SU-DHL-6 (cell line): ENCODE measurements around the gene LCOR.

Experiments used
- H2AFZ ChIP-seq: fragments of 200-600 bp; sonication (generic); 2 replicates; pipeline ENCODE4 v1.6.1; 2014; ENCODE audit warnings: low read depth, mild to moderate bottlenecking, moderate library complexity, mixed read lengths, antibody characterized with exemption, low read length; ENCODE audit not compliant: severe bottlenecking
- H3F3A ChIP-seq: fragments of 200-600 bp; shearing (Covaris generic); 2 replicates; pipeline ENCODE4 v1.6.0; 2016; ENCODE audit warnings: antibody characterized with exemption, mild to moderate bottlenecking; ENCODE audit not compliant: insufficient read depth
- H3K27ac ChIP-seq: fragments of 200-600 bp; sonication (generic); 2 replicates; pipeline ENCODE4 v1.5.1; 2016; ENCODE audit warnings: low read depth, mild to moderate bottlenecking, low read length, moderate library complexity, mixed read lengths
- H3K27me3 ChIP-seq: fragments of 200-600 bp; sonication (generic), shearing (Covaris generic); 2 replicates; pipeline ENCODE4 v1.6.0; 2014; ENCODE audit warnings: mild to moderate bottlenecking, low read length
- H3K36me3 ChIP-seq: fragments of 200-600 bp; sonication (generic); 2 replicates; pipeline ENCODE4 v1.6.1; 2014; ENCODE audit warnings: mild to moderate bottlenecking, low read length, mixed read lengths
- H3K4me2 ChIP-seq: fragments of 300-600, 200-600 bp; shearing (Covaris generic), sonication (generic); 2 replicates; pipeline ENCODE4 v1.6.0; 2014; ENCODE audit warnings: low read length, low read depth, mild to moderate bottlenecking; ENCODE audit not compliant: poor library complexity, severe bottlenecking
- H3K4me3 ChIP-seq: fragments of 200-600 bp; sonication (generic); 2 replicates; pipeline ENCODE4 v1.5.1; 2014; ENCODE audit warnings: antibody characterized with exemption, low read length, mild to moderate bottlenecking, mixed read lengths; ENCODE audit not compliant: insufficient read depth, poor library complexity, severe bottlenecking
- H3K79me2 ChIP-seq: fragments of 200-600 bp; sonication (generic); 2 replicates; pipeline ENCODE4 v1.6.1; 2014; ENCODE audit warnings: mild to moderate bottlenecking, low read length, moderate library complexity; ENCODE audit not compliant: insufficient read depth
- H3K9ac ChIP-seq: fragments of 200-600 bp; sonication (generic); 2 replicates; pipeline ENCODE4 v1.7.0; 2014; ENCODE audit warnings: mild to moderate bottlenecking, low read length
- H3K9me2 ChIP-seq: fragments of 200-600 bp; sonication (generic); replicated peaks from 2 replicates; pipeline ENCODE4 v1.6.1; 2014; ENCODE audit warnings: low read length; ENCODE audit not compliant: insufficient read depth
- H3K9me3 ChIP-seq: fragments of 200-600 bp; sonication (generic); 2 replicates; pipeline ENCODE4 v1.6.1; 2014; ENCODE audit warnings: low read length, mixed read lengths; ENCODE audit not compliant: insufficient read depth
- H4K20me1 ChIP-seq: fragments of 200-600 bp; sonication (generic); 2 replicates; pipeline ENCODE4 v1.6.1; 2014; ENCODE audit warnings: low read depth, mild to moderate bottlenecking, antibody characterized with exemption, low read length, moderate library complexity, mixed read lengths
- EZH2phosphoT487 ChIP-seq: fragments of 200-600 bp; sonication (generic), shearing (Covaris generic); conservative IDR thresholded peaks from 2 replicates; pipeline ENCODE4 v1.6.1; 2018; ENCODE audit warnings: mild to moderate bottlenecking, antibody characterized with exemption, low read length, moderate library complexity, mixed read lengths
- TF ChIP-seq, protein P1 (sequence below): fragments of 200-600 bp; sonication (generic); IDR thresholded peaks from one replicate; pipeline ENCODE4 v1.5.1; 2017; ENCODE audit warnings: antibody characterized with exemption, mild to moderate bottlenecking, low read length, moderate library complexity; ENCODE audit not compliant: insufficient read depth, poor library complexity, severe bottlenecking

LCOR gene

DNA sequence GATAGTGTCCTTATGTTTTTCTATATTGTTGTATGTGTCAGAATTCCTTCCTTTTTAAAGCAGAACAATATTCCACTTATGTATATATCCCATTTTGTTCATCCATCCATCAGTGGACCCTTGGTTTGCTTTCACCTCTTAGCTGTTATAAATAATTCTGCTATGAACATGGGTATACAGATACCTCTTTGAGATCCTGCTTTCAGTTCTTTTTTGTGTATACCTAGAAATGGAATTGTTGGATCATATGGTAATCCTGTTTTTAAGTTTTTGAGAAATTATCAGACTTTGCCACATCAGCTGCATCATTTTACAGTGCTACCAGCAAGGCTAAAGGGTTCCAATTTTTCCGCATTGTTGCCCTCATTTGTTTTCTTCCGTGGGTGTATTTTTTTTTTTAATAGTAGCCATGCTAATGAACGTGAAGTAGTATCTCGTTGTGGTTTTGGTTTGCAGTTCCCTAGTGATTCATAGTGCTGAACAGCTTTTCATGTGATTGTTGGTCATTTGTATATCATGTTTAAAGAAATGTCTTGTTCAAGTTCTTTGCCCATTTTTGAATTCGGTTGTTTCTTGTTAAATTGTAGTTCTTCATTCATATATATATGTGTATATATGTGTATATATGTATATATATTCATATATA, 87.8 kb downstream of the LCOR start:
- Histone ChIP-seq H2AFZ (no peak overlapping the region), H3K9me3 (no peaks in the 10 kb centered on the region), H3F3A (peaks cover 11% of the 10 kb centered on the region), H3K36me3 (0 out of 2 replicates have a peak, but pooled peaks cover 6% of the 10 kb centered on the region), H3K79me2 (peaks cover 48% of the 10 kb centered on the region), H4K20me1 (no peaks in the 10 kb centered on the region), H3K9me2 (no peaks in the 10 kb centered on the region), H3K27ac (no peak overlapping the region), H3K27me3 (no peaks in the 10 kb centered on the region), H3K9ac (no peak overlapping the region), H3K4me2 (no peak overlapping the region), H3K4me3 (no peak overlapping the region)
- TF ChIP-seq, protein P1, sequence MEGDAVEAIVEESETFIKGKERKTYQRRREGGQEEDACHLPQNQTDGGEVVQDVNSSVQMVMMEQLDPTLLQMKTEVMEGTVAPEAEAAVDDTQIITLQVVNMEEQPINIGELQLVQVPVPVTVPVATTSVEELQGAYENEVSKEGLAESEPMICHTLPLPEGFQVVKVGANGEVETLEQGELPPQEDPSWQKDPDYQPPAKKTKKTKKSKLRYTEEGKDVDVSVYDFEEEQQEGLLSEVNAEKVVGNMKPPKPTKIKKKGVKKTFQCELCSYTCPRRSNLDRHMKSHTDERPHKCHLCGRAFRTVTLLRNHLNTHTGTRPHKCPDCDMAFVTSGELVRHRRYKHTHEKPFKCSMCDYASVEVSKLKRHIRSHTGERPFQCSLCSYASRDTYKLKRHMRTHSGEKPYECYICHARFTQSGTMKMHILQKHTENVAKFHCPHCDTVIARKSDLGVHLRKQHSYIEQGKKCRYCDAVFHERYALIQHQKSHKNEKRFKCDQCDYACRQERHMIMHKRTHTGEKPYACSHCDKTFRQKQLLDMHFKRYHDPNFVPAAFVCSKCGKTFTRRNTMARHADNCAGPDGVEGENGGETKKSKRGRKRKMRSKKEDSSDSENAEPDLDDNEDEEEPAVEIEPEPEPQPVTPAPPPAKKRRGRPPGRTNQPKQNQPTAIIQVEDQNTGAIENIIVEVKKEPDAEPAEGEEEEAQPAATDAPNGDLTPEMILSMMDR, result no peak
- no peak for TF ChIP-seq EZH2phosphoT487

DNA sequence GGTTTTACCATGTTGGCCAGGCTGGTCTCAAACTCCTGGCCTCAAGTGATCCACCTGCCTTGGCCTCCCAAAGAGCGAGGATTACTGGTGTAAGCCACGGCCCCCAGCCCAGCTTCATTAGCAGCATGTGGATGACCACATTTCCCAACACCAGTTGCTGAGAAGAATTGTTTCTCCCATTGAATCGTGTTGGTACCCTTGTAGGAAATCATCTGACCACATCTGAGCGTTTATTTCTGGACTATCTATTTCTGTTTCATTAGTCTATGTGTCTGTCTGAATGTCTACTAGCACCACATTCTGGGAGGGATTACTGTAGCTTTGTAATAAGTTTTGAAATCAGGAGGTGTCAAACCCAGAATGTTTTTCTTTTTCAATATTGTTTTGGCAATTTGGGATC, 89.6 kb downstream of the LCOR start:
- Histone ChIP-seq H3K4me2 (no peak overlapping the region), H3K9me2 (no peaks in the 10 kb centered on the region), H3K36me3 (peaks cover 17% of the 10 kb centered on the region), H3K9ac (no peak overlapping the region), H3K4me3 (no peak overlapping the region), H3K27ac (no peak overlapping the region), H3F3A (peaks cover 11% of the 10 kb centered on the region), H2AFZ (no peak overlapping the region), H4K20me1 (no peaks in the 10 kb centered on the region), H3K9me3 (no peaks in the 10 kb centered on the region), H3K27me3 (no peaks in the 10 kb centered on the region), H3K79me2 (peaks cover 59% of the 10 kb centered on the region)
- TF ChIP-seq, protein P1, result no peak
- no peak for TF ChIP-seq EZH2phosphoT487

DNA sequence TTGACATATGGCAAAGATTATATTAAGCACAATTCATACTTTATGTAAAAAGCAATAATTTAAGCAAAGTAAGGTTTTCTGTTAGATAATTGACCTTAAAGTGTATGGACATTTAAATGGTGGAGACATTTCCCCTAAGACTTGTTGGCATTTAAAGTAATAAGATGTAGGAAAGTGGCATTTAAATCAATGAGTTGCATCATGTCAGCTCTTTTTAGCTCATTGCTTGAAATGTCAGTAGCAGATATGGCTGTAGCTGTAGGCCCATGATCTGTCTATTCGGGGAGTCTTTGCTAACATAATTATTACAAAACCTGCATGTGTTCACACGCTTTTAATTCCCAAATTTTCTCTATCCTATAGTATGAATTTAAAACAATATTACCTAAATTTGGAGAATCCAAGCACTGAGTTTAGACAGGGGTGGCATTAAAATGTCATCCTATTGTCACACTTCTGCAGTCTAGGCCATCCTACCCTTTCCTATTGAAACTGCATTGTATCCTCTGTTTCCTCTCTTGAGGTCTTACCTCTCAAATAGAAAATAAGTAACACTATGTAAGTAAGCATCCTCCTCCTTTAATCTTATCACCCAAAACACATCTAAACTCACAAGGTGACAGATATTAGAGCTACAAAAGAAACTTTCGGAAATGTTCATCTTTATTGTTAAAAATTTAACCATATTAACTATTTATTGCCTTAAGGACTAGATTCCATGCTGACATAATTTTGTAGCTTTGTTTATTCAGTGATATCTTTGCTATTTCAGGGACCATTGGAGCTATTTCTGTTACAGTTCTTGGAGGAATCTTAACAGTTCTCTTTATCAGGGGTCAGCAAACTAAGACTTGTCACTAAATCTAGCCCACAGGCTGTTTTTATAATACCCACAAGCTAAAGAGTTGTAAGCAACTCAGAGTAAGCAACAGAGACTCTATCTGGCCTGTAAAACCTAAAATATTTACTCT, 91.2 kb downstream of the LCOR start:
- Histone ChIP-seq H3K27me3 (no peaks in the 10 kb centered on the region), H3F3A (peaks cover 7% of the 10 kb centered on the region), H3K4me3 (no peak overlapping the region), H3K27ac (no peak overlapping the region), H3K36me3 (peaks cover 27% of the 10 kb centered on the region), H2AFZ (no peak overlapping the region), H3K4me2 (no peak overlapping the region), H4K20me1 (no peaks in the 10 kb centered on the region; the same call in 1 of the 2 replicates), H3K79me2 (peaks cover 63% of the 10 kb centered on the region), H3K9me2 (no peaks in the 10 kb centered on the region), H3K9me3 (peaks cover 3% of the 10 kb centered on the region; the same call in 1 of the 2 replicates), H3K9ac (no peak overlapping the region)
- TF ChIP-seq, protein P1, result no peak
- TF ChIP-seq EZH2phosphoT487, result no peak
